Measurements from ENCODE around the gene FMNL2. TPM values are rescaled to one million over a fixed set of nuclear protein-coding genes. Genes with fewer than 3 reads are reported as not detected.

Gene FMNL2
- polyA plus RNA-seq, 4 donors: 103 to 199 (median 111) TPM

- no peak for DNase-seq (ENCODE audit: low read depth in 4 of 4, low spot score in 3 of 4)
These were observed 231.1 kb downstream of the FMNL2 start for GRCh38 chr2:152565884-152566727.

GRCh38 chr2:152566728-152567069, 231.7 kb downstream of the FMNL2 start:
- no peak for DNase-seq (ENCODE audit: low read depth in 4 of 4, low spot score in 3 of 4)

- DNase-seq (ENCODE audit: low read depth in 4 of 4, low spot score in 3 of 4): no peak
These were observed 233.6 kb downstream of the FMNL2 start for GRCh38 chr2:152568531-152568930.

- no peak for DNase-seq (ENCODE audit: low read depth in 4 of 4, low spot score in 3 of 4)
These were observed 234.2 kb downstream of the FMNL2 start for GRCh38 chr2:152569186-152569585.

- DNase-seq (ENCODE audit: low read depth in 4 of 4, low spot score in 3 of 4): no peak
These were observed 236.2 kb downstream of the FMNL2 start for GRCh38 chr2:152571048-152571766.

- no peak for DNase-seq (ENCODE audit: low read depth in 4 of 4, low spot score in 3 of 4)
These were observed 237.1 kb downstream of the FMNL2 start for GRCh38 chr2:152572031-152572430.

- no peak for DNase-seq (ENCODE audit: low read depth in 4 of 4, low spot score in 3 of 4)
These were observed 238.2 kb downstream of the FMNL2 start for GRCh38 chr2:152573168-152573567.

GRCh38 chr2:152577579-152577978, 242.6 kb downstream of the FMNL2 start:
- DNase-seq (ENCODE audit: low read depth in 4 of 4, low spot score in 3 of 4): peak in 3 of 4 donors; percentile 16 to 24 (median 22)

GRCh38 chr2:152578573-152578972, 243.6 kb downstream of the FMNL2 start:
- no peak for DNase-seq (ENCODE audit: low read depth in 4 of 4, low spot score in 3 of 4)

GRCh38 chr2:152580714-152581113, 245.7 kb downstream of the FMNL2 start:
- DNase-seq (ENCODE audit: low read depth in 4 of 4, low spot score in 3 of 4): no peak

GRCh38 chr2:152581360-152581759, 246.4 kb downstream of the FMNL2 start:
- no peak for DNase-seq (ENCODE audit: low read depth in 4 of 4, low spot score in 3 of 4)

- DNase-seq (ENCODE audit: low read depth in 4 of 4, low spot score in 3 of 4): no peak
These were observed 247.1 kb downstream of the FMNL2 start for GRCh38 chr2:152582081-152582480.

- no peak for DNase-seq (ENCODE audit: low read depth in 4 of 4, low spot score in 3 of 4)
These were observed 248.7 kb downstream of the FMNL2 start for GRCh38 chr2:152583512-152584229.

GRCh38 chr2:152584301-152584700, 249.3 kb downstream of the FMNL2 start:
- no peak for DNase-seq (ENCODE audit: low read depth in 4 of 4, low spot score in 3 of 4)

- no peak for DNase-seq (ENCODE audit: low read depth in 4 of 4, low spot score in 3 of 4)
These were observed 251.0 kb downstream of the FMNL2 start for GRCh38 chr2:152585830-152586484.

GRCh38 chr2:152587187-152587947, 252.4 kb downstream of the FMNL2 start:
- no peak for DNase-seq (ENCODE audit: low read depth in 4 of 4, low spot score in 3 of 4)

- no peak for DNase-seq (ENCODE audit: low read depth in 4 of 4, low spot score in 3 of 4)
These were observed 254.0 kb downstream of the FMNL2 start for GRCh38 chr2:152588998-152589397.

- DNase-seq (ENCODE audit: low read depth in 4 of 4, low spot score in 3 of 4): no peak
These were observed 259.2 kb downstream of the FMNL2 start for GRCh38 chr2:152594022-152594766.

- no peak for DNase-seq (ENCODE audit: low read depth in 4 of 4, low spot score in 3 of 4)
These were observed 259.8 kb downstream of the FMNL2 start for GRCh38 chr2:152594792-152595191.

All from left renal pelvis (tissue), 4 donors.